ENCODE results near the gene SERP2. TPM values are rescaled to one million over a fixed set of nuclear protein-coding genes. Genes with fewer than 3 reads are reported as not detected.

Gene SERP2
- total RNA-seq, 4 donors from 2014 or later, result 13.1 to 20.5 (median 15.7) TPM

DNA sequence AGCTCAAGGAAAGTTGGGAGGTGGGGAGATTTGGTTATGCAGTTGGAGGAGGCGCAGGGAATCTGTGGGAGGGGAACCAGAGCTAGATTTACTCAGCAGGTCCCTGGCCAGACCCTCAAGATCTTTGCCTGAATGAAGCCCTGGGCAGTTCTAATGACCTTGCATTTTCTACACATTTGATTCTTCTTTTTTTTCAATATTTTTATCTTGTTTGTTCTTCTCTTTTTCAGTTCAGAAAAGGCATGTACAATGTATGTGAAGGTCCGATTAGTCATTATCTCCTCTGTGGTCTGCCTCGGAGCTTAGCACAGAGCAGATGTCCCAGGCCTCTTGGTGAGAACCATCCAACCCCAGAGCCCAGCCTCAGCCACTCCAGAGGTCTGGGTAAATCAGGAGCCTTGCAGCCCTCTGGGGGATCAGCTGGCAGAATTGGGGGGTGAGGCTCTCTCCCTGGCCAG, 24.2 kb downstream of the SERP2 start:
- 84 to 88% methylated on average over 3 of the region's 3 CpGs for WGBS, 2 donors
- no peak for TF ChIP-seq EP300 (IDR thresholded peaks at IDR 0.05)
- no peak for TF ChIP-seq POLR2A (IDR thresholded peaks at IDR 0.05)
- TF ChIP-seq, protein P1, sequence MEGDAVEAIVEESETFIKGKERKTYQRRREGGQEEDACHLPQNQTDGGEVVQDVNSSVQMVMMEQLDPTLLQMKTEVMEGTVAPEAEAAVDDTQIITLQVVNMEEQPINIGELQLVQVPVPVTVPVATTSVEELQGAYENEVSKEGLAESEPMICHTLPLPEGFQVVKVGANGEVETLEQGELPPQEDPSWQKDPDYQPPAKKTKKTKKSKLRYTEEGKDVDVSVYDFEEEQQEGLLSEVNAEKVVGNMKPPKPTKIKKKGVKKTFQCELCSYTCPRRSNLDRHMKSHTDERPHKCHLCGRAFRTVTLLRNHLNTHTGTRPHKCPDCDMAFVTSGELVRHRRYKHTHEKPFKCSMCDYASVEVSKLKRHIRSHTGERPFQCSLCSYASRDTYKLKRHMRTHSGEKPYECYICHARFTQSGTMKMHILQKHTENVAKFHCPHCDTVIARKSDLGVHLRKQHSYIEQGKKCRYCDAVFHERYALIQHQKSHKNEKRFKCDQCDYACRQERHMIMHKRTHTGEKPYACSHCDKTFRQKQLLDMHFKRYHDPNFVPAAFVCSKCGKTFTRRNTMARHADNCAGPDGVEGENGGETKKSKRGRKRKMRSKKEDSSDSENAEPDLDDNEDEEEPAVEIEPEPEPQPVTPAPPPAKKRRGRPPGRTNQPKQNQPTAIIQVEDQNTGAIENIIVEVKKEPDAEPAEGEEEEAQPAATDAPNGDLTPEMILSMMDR (IDR thresholded peaks at IDR 0.05), result no peak
- no peaks in the 10 kb centered on the region for H3K27me3 ChIP-seq
- peak overlapping the region in 3 of 4 donors; percentile 34 to 60 (median 52) for H3K27ac ChIP-seq
- peaks cover 0 to 15% (median 2%) of the 10 kb centered on the region in 4 donors for H3K4me1 ChIP-seq
- H3K9me3 ChIP-seq, result no peaks in the 10 kb centered on the region
- H3K4me3 ChIP-seq, result no peak overlapping the region
- no peaks in the 10 kb centered on the region for H3K36me3 ChIP-seq
- no peak for DNase-seq (ENCODE audit: low spot score in 2 of 2)

DNA sequence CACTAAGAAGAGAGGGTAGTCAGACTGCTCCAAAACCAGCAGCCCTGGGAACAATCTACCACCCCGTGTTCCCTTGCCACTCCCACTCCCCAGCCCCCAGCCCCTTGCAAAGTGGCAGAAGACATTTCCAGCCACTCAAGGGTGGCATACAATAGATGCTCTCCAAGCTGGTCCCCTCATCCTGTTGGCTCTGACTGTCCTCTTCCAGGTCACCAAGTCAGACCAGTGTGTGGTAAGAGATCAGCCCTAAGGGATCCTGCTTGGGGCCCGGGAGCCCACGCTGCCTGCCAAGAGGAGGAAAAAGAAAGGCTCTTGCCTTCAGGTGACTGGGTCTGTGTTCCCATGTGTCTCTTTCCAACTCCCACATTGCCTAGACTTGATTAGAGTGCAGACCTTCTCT, 25.0 kb downstream of the SERP2 start:
- DNase-seq (ENCODE audit: low spot score in 2 of 2), result no peak

DNA sequence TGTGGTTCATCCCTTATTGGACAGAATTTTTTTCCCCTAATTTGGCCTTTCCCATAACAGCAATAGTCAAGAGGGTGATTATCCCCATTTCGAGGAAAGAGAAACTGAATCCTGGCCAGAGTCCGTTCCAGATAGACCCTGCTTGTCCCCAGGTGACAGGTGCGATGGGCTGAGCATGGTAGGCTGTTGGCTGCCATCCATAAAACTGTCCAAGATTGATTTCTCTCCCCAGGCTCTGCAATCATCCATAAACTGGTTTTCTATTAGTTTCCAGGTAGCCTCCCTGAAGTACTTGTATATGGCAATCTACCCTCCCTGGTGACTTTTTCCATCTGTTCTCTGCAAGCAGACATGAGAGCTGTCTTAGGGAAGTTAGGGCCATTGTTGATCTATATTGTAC, 25.4 kb downstream of the SERP2 start:
- no peaks in the 10 kb centered on the region for H3K36me3 ChIP-seq
- H3K9me3 ChIP-seq, result no peaks in the 10 kb centered on the region
- WGBS, 2 donors, result 92 to 93% methylated on average over 3 of the region's 3 CpGs
- no peak for DNase-seq (ENCODE audit: low spot score in 2 of 2)
- no peak overlapping the region for H3K4me3 ChIP-seq
- no peak for TF ChIP-seq EP300 (IDR thresholded peaks at IDR 0.05)
- TF ChIP-seq POLR2A (IDR thresholded peaks at IDR 0.05), result no peak
- TF ChIP-seq, protein P1 (IDR thresholded peaks at IDR 0.05), result no peak
- no peaks in the 10 kb centered on the region for H3K27me3 ChIP-seq
- H3K27ac ChIP-seq, result no peak overlapping the region
- H3K4me1 ChIP-seq, result peaks cover 0 to 11% (median 2%) of the 10 kb centered on the region in 4 donors

More for the DNA sequence above, 25.0 kb downstream of the SERP2 start:
- H3K9me3 ChIP-seq, result no peaks in the 10 kb centered on the region
- no peaks in the 10 kb centered on the region for H3K27me3 ChIP-seq
- no peak overlapping the region for H3K27ac ChIP-seq
- WGBS, 2 donors, result 62 to 86% methylated on average over 1 to 3 of the region's 3 CpGs
- no peaks in the 10 kb centered on the region for H3K36me3 ChIP-seq
- H3K4me3 ChIP-seq, result no peak overlapping the region
- TF ChIP-seq EP300 (IDR thresholded peaks at IDR 0.05), result no peak
- TF ChIP-seq, protein P1 (IDR thresholded peaks at IDR 0.05), result no peak
- TF ChIP-seq POLR2A (IDR thresholded peaks at IDR 0.05), result no peak
- peaks cover 0 to 11% (median 2%) of the 10 kb centered on the region in 4 donors for H3K4me1 ChIP-seq

DNA sequence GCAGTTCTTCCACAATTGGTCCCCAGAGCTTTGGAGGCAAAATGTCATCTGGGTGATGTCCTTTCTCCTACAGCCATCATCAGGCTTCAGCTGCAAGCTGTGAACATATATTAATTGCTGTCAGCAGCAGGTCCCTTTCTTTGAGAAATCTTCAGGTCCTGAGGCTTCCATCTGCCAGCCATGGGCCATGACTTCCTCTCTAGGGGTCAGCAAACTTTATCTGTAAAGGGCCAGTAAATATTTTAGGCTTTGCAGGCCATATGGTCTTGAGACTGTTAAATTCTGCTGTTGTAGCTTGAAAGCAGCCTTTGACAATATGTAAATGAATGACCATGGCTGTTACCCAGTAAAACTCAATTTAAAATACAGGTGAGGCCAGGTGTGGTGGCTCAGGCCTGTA, 27.1 kb downstream of the SERP2 start:
- no peak overlapping the region for H3K4me3 ChIP-seq
- H3K4me1 ChIP-seq, result peaks cover 0 to 11% (median 2%) of the 10 kb centered on the region in 4 donors
- TF ChIP-seq, protein P1 (IDR thresholded peaks at IDR 0.05), result no peak
- TF ChIP-seq EP300 (IDR thresholded peaks at IDR 0.05) (no peak), POLR2A (IDR thresholded peaks at IDR 0.05) (no peak)
- no peaks in the 10 kb centered on the region for H3K9me3 ChIP-seq
- no peak for DNase-seq (ENCODE audit: low spot score in 2 of 2)
- H3K36me3 ChIP-seq, result no peaks in the 10 kb centered on the region
- H3K27ac ChIP-seq, result no peak overlapping the region
- H3K27me3 ChIP-seq, result no peaks in the 10 kb centered on the region

DNA sequence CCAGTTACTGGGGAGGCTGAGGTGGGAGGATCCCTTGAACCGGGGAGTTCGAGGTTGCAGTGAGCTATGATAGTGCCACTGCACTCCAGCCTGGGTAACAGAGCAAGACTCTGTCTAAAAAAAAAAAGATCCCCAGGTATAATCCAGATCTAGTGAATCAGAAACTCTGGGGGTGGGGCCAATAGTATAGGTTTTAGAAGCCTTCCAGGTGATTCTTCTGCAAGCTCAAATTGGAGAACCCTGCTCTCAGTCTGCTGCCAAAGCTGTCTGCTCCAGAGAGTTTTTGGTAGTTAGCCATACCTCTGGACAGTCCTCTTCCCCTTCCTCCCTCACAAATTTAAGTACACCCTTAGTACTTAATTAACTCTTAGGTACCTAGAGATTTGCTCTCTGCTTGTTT, 28.0 kb downstream of the SERP2 start:
- TF ChIP-seq, protein P1 (IDR thresholded peaks at IDR 0.05), result no peak
- TF ChIP-seq POLR2A (IDR thresholded peaks at IDR 0.05), result no peak
- no peak for TF ChIP-seq EP300 (IDR thresholded peaks at IDR 0.05)
- no peak for DNase-seq (ENCODE audit: low spot score in 2 of 2)

More for the DNA sequence above, 28.0 kb downstream of the SERP2 start:
- Histone ChIP-seq H3K4me3 (no peak overlapping the region), H3K27ac (no peak overlapping the region), H3K36me3 (no peaks in the 10 kb centered on the region), H3K4me1 (peaks cover 0 to 11% (median 2%) of the 10 kb centered on the region in 4 donors), H3K27me3 (no peaks in the 10 kb centered on the region), H3K9me3 (no peaks in the 10 kb centered on the region)
- WGBS, 2 donors, result 81 to 93% methylated on average over 2 of the region's 2 CpGs
